ENCODE data around the gene SEMA6D. TPM values are rescaled to one million over a fixed set of nuclear protein-coding genes. Genes with fewer than 3 reads are reported as not detected.

SEMA6D gene
- total RNA-seq: 34.9 TPM

- peak; percentile 92 for DNase-seq
Measured at GRCh38 chr15:47717036-47717612, at the start of gene SEMA6D. SEMA6D (plus strand) TSS chr15:47717505; CDS start chr15:47759799, 42,294 bp downstream.

- no peak for DNase-seq
Measured at GRCh38 chr15:47669221-47669620, 48.1 kb upstream of the SEMA6D start.

- DNase-seq: no peak
Measured at GRCh38 chr15:47670365-47670764, 46.9 kb upstream of the SEMA6D start.

- no peak for DNase-seq
Measured at GRCh38 chr15:47673232-47673761, 44.0 kb upstream of the SEMA6D start.

- peak; percentile 48 for DNase-seq
Measured at GRCh38 chr15:47674586-47675232, 42.6 kb upstream of the SEMA6D start.

GRCh38 chr15:47675735-47676134 lies 41.6 kb upstream of the SEMA6D start:
- DNase-seq: no peak

GRCh38 chr15:47678040-47678439 lies 39.3 kb upstream of the SEMA6D start:
- no peak for DNase-seq

- no peak for DNase-seq
Measured at GRCh38 chr15:47682661-47683060, 34.6 kb upstream of the SEMA6D start.

GRCh38 chr15:47685141-47685870 lies 32.0 kb upstream of the SEMA6D start:
- DNase-seq: no peak

GRCh38 chr15:47688573-47689086 lies 28.7 kb upstream of the SEMA6D start:
- DNase-seq: no peak

GRCh38 chr15:47689660-47690059 lies 27.6 kb upstream of the SEMA6D start:
- DNase-seq: no peak

- no peak for DNase-seq
Measured at GRCh38 chr15:47691882-47692281, 25.4 kb upstream of the SEMA6D start.

- DNase-seq: no peak
Measured at GRCh38 chr15:47696351-47696750, 21.0 kb upstream of the SEMA6D start.

- DNase-seq: no peak
Measured at GRCh38 chr15:47705281-47705997, 11.9 kb upstream of the SEMA6D start.

- no peak for DNase-seq
Measured at GRCh38 chr15:47707391-47707790, 9.9 kb upstream of the SEMA6D start.

- no peak for DNase-seq
Measured at GRCh38 chr15:47708161-47708980, 8.9 kb upstream of the SEMA6D start.

GRCh38 chr15:47711655-47712054 lies 5.7 kb upstream of the SEMA6D start:
- no peak for DNase-seq

- DNase-seq: no peak
Measured at GRCh38 chr15:47715402-47715801, 1.9 kb upstream of the SEMA6D start.

GRCh38 chr15:47715856-47716445 lies 1.4 kb upstream of the SEMA6D start:
- DNase-seq: peak; percentile 53

GRCh38 chr15:47716516-47716915 lies 789 bp upstream of the SEMA6D start:
- no peak for DNase-seq

All from tongue (tissue), 2 donors.